Mesenchymal stem cell (in vitro differentiated cells and primary cell): ENCODE measurements around the gene PTPN2.
"Not testable (repeated sequence)": the region's sequence is repeated elsewhere in the genome, so short reads cannot be mapped to it uniquely, and the experiment has no call there.

Experiments
- DNase-seq: peaks from one replicate; pipeline ENCODE4 v3.0.0-alpha.2; 2013
- H2AFZ ChIP-seq: one replicate; pipeline ENCODE4 v1.6.1; 2013; ENCODE audit warnings: low read depth, mild to moderate bottlenecking, control low read depth, inconsistent platforms, low read length, moderate library complexity
- H2AK5ac ChIP-seq: 2 replicates; pipeline ENCODE4 v1.6.1; 2013; ENCODE audit warnings: low read length, moderate library complexity, mild to moderate bottlenecking, inconsistent platforms; ENCODE audit not compliant: severe bottlenecking
- H2BK120ac ChIP-seq: one replicate; pipeline ENCODE4 v1.6.1; 2013; ENCODE audit warnings: low read depth, mild to moderate bottlenecking, inconsistent platforms, low read length, moderate library complexity
- H2BK12ac ChIP-seq, 2 experiments: one replicate each; pipeline ENCODE4 v1.6.1; 2013; ENCODE audit warnings: inconsistent platforms in 2 of 2, low read length in 2 of 2, mild to moderate bottlenecking in 2 of 2, moderate library complexity in 2 of 2, control low read depth in 1 of 2
- H2BK15ac ChIP-seq: one replicate; pipeline ENCODE4 v1.6.1; 2013; ENCODE audit warnings: mild to moderate bottlenecking, low read depth, inconsistent platforms; ENCODE audit not compliant: poor library complexity, severe bottlenecking
- H2BK5ac ChIP-seq: 2 replicates; pipeline ENCODE4 v1.6.1; 2013; ENCODE audit warnings: low read depth, mild to moderate bottlenecking, low read length, control low read depth, inconsistent platforms; ENCODE audit not compliant: poor library complexity, severe bottlenecking
- H3K14ac ChIP-seq, 2 experiments: one replicate each; pipeline ENCODE4 v1.6.1; 2013; ENCODE audit warnings: inconsistent platforms in 2 of 2, low read length in 2 of 2, control low read depth in 1 of 2, mild to moderate bottlenecking in 1 of 2, moderate library complexity in 1 of 2
- H3K18ac ChIP-seq, 2 experiments: one replicate each; pipeline ENCODE4 v1.6.1; 2013; ENCODE audit warnings: inconsistent platforms in 2 of 2, low read length in 2 of 2, control low read depth in 1 of 2, low read depth in 1 of 2, mild to moderate bottlenecking in 1 of 2
- H3K23ac ChIP-seq, 2 experiments: one replicate each; pipeline ENCODE4 v1.6.1; 2013; ENCODE audit warnings: inconsistent platforms in 2 of 2, low read length in 2 of 2, mild to moderate bottlenecking in 2 of 2, moderate library complexity in 2 of 2, control low read depth in 1 of 2
- H3K27ac ChIP-seq: 2 replicates; pipeline ENCODE4 v1.5.1; 2013; ENCODE audit warnings: mild to moderate bottlenecking, moderate library complexity, low read length, control low read depth, inconsistent platforms; ENCODE audit not compliant: poor library complexity, severe bottlenecking
- H3K27me3 ChIP-seq, 2 experiments: 2 replicates each; pipeline versions ENCODE4 v1.6.1 to v1.7.0; 2013; ENCODE audit warnings: low read length in 2 of 2, mild to moderate bottlenecking in 2 of 2, moderate library complexity in 2 of 2, control low read depth in 1 of 2, inconsistent platforms in 1 of 2; ENCODE audit not compliant: control insufficient read depth in 1 of 2, insufficient read depth in 1 of 2
- H3K36me3 ChIP-seq, 2 experiments: 2 replicates each; pipeline versions ENCODE4 v1.6.1 to v1.7.0; 2013; ENCODE audit warnings: low read length in 2 of 2, control low read depth in 1 of 2, inconsistent platforms in 1 of 2, low read depth in 1 of 2, mild to moderate bottlenecking in 1 of 2; ENCODE audit not compliant: insufficient read depth in 2 of 2, control insufficient read depth in 1 of 2
- H3K4ac ChIP-seq, 2 experiments: one replicate each; pipeline ENCODE4 v1.6.1; 2013; ENCODE audit warnings: inconsistent platforms in 2 of 2, low read length in 2 of 2, mild to moderate bottlenecking in 2 of 2, moderate library complexity in 2 of 2, control low read depth in 1 of 2, low read depth in 1 of 2
- H3K4me1 ChIP-seq: 2 replicates; pipeline ENCODE4 v1.6.1; 2013; ENCODE audit warnings: low read depth, low read length, control low read depth; ENCODE audit not compliant: control insufficient read depth, insufficient read depth
- H3K4me2 ChIP-seq: 2 replicates; pipeline ENCODE4 v1.6.1; 2013; ENCODE audit warnings: low read length, mild to moderate bottlenecking, inconsistent platforms; ENCODE audit not compliant: poor library complexity, severe bottlenecking
- H3K4me3 ChIP-seq, 2 experiments: 2 replicates each; pipeline versions ENCODE4 v1.5.1 to v1.7.0; 2013; ENCODE audit warnings: low read length in 2 of 2, mild to moderate bottlenecking in 2 of 2, control low read depth in 1 of 2, low read depth in 1 of 2; ENCODE audit not compliant: insufficient read depth in 1 of 2
- H3K79me1 ChIP-seq: replicated peaks from 2 replicates; pipeline ENCODE4 v1.6.1; 2013; ENCODE audit warnings: mild to moderate bottlenecking, control low read depth, low read length, inconsistent platforms; ENCODE audit not compliant: poor library complexity, severe bottlenecking
- H3K9ac ChIP-seq: 2 replicates; pipeline ENCODE4 v1.7.0; 2013; ENCODE audit warnings: mild to moderate bottlenecking, low read length, moderate library complexity
- H3K9me3 ChIP-seq: 2 replicates; pipeline ENCODE4 v1.7.0; 2013; ENCODE audit warnings: mild to moderate bottlenecking, low read length; ENCODE audit not compliant: control insufficient read depth
- H4K8ac ChIP-seq: one replicate; pipeline ENCODE4 v1.6.1; 2013; ENCODE audit warnings: inconsistent platforms, mild to moderate bottlenecking, low read length, moderate library complexity
- H4K91ac ChIP-seq: one replicate; pipeline ENCODE4 v1.6.1; 2013; ENCODE audit warnings: mild to moderate bottlenecking, low read length, inconsistent platforms
- WGBS: methylation state at CpG from one replicate; pipeline ENCODE4 v1.1.7; 2013; ENCODE audit warnings: mixed read lengths; 5-methylcytosine and 5-hydroxymethylcytosine counted together

The PTPN2 gene

GRCh38 chr18:12882453-12883371 lies 1.3 kb downstream of the PTPN2 start:
- peak overlapping the region; percentile 82 to 93 for H3K18ac ChIP-seq
- H3K14ac ChIP-seq = peak overlapping the region in 1 of 2 experiments; percentile 98
- H3K4me3 ChIP-seq = peak overlapping the region; percentile 95 to 96
- H3K27ac ChIP-seq = peak overlapping the region; percentile 36
- peaks cover 0 to 4% of the 10 kb centered on the region in 2 experiments for H3K36me3 ChIP-seq
- H2BK120ac ChIP-seq = peak overlapping the region; percentile 81
- H3K27me3 ChIP-seq = no peaks in the 10 kb centered on the region
- H3K4me1 ChIP-seq = peaks cover 4% of the 10 kb centered on the region
- H2BK5ac ChIP-seq = peak overlapping the region; percentile 79
- no peak overlapping the region for H2AK5ac ChIP-seq
- 7% methylated on average over 20 of the region's 22 CpGs for WGBS
- H4K91ac ChIP-seq = peak overlapping the region; percentile 57
- peak overlapping the region; percentile 29 for H2BK15ac ChIP-seq
- no peaks in the 10 kb centered on the region for H3K9me3 ChIP-seq
- DNase-seq = peak; percentile 34
- H3K4me2 ChIP-seq = peak overlapping the region; percentile 69
- no peak overlapping the region for H2BK12ac ChIP-seq
- peaks cover 16% of the 10 kb centered on the region for H3K79me1 ChIP-seq
- peak overlapping the region in 1 of 2 experiments; percentile 96 for H3K4ac ChIP-seq
- H2AFZ ChIP-seq = peak overlapping the region; percentile 58
- peak overlapping the region in 1 of 2 experiments; percentile 64 for H3K23ac ChIP-seq
- peak overlapping the region; percentile 98 for H3K9ac ChIP-seq
- H4K8ac ChIP-seq = no peak overlapping the region

- Histone ChIP-seq H3K4me2 (no peak overlapping the region), H3K23ac (no peak overlapping the region), H3K27me3 (no peaks in the 10 kb centered on the region), H2BK5ac (no peak overlapping the region), H4K91ac (no peak overlapping the region), H3K79me1 (peaks cover 16% of the 10 kb centered on the region), H4K8ac (no peak overlapping the region), H2BK15ac (no peak overlapping the region), H3K4me1 (peaks cover 7% of the 10 kb centered on the region), H2BK120ac (no peak overlapping the region), H2AK5ac (no peak overlapping the region), H3K9me3 (no peaks in the 10 kb centered on the region), H3K4me3 (no peak overlapping the region), H3K18ac (no peak overlapping the region), H3K9ac (no peak overlapping the region), H2BK12ac (no peak overlapping the region), H3K27ac (no peak overlapping the region), H3K36me3 (peaks cover 0 to 4% of the 10 kb centered on the region in 2 experiments), H2AFZ (no peak overlapping the region), H3K14ac (no peak overlapping the region), H3K4ac (no peak overlapping the region)
- 94% methylated on average over 2 of the region's 2 CpGs for WGBS
- no peak for DNase-seq
Measured at GRCh38 chr18:12880541-12880910, 3.5 kb downstream of the PTPN2 start.

- 88% methylated on average over 7 of the region's 8 CpGs for WGBS
- Histone ChIP-seq H2BK12ac (no peak overlapping the region), H3K27me3 (no peaks in the 10 kb centered on the region), H2BK15ac (no peak overlapping the region), H4K8ac (no peak overlapping the region), H3K27ac (no peak overlapping the region), H3K14ac (no peak overlapping the region), H3K9ac (no peak overlapping the region), H3K4me3 (no peak overlapping the region), H2BK120ac (no peak overlapping the region), H2AFZ (no peak overlapping the region), H2BK5ac (no peak overlapping the region), H3K18ac (no peak overlapping the region), H3K4ac (no peak overlapping the region), H3K79me1 (peaks cover 15% of the 10 kb centered on the region), H4K91ac (no peak overlapping the region), H3K36me3 (peaks cover 0 to 4% of the 10 kb centered on the region in 2 experiments), H3K23ac (no peak overlapping the region), H3K9me3 (no peaks in the 10 kb centered on the region), H3K4me1 (peaks cover 7% of the 10 kb centered on the region), H3K4me2 (no peak overlapping the region), H2AK5ac (no peak overlapping the region)
- no peak for DNase-seq
Measured at GRCh38 chr18:12879840-12880540, 4.0 kb downstream of the PTPN2 start.

DNA sequence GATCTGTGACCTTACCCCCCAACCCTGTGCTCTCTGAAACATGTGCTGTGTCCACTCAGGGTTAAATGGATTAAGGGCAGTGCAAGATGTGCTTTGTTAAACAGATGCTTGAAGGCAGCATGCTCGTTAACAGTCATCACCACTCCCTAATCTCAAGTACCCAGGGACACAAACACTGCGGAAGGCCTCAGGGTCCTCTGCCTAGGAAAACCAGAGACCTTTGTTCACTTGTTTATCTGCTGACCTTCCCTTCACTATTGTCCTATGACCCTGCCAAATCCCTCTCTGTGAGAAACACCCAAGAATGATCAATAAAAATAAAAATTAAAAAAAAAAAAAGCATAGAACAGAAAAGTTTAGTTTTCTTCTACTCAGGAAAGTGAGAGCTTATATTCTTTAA lies 9.0 kb downstream of the PTPN2 start:
- peaks cover 14% of the 10 kb centered on the region for H3K79me1 ChIP-seq
- not testable (repeated sequence) for H3K4ac ChIP-seq, H4K8ac ChIP-seq, H3K4me1 ChIP-seq, H3K14ac ChIP-seq, H3K9ac ChIP-seq, H3K18ac ChIP-seq, H3K23ac ChIP-seq, H3K4me3 ChIP-seq, H3K4me2 ChIP-seq, H3K9me3 ChIP-seq, H2BK15ac ChIP-seq, H4K91ac ChIP-seq, DNase-seq, H3K27me3 ChIP-seq, H2BK120ac ChIP-seq, H3K27ac ChIP-seq, H2BK5ac ChIP-seq, H2AK5ac ChIP-seq, H2AFZ ChIP-seq, H3K36me3 ChIP-seq, H2BK12ac ChIP-seq
- no CpG with 5 or more reads among the region's 2 CpGs for WGBS
